ENCODE data around the gene RREB1.

The RREB1 gene

DNA sequence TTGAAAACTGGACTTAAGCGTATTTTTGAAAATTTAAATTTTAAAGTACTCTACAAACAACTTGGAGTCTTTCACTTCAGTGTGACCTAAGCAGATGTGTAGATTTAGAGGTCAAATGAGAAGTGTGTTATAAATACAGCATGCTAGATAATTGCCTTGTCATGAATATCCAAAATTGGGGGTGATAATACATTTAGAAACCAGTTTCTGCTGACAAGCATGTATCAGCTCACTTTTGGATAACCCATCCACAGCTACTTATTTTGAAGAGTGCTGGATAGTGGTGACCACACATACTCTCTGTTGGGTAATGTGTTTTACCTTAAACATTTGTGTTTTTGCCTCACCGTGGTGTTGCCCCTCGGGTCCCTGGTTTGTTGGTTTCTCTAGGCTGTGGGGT is 14.9 kb downstream of the RREB1 start:
- POLR2A ChIA-PET = interaction anchor here (0.6 to 0.7 kb wide), 3 partner anchors 18 to 49 kb away, joined by 3 read pairs; no protein-coding TSS in a partner anchor
- H3K27ac ChIP-seq (ENCODE audit: insufficient read depth in 1 of 2, low read depth in 1 of 2, low read length in 2 of 2, poor library complexity in 1 of 2, severe bottlenecking in 2 of 2) = no peak overlapping the region
- CTCF ChIA-PET = interaction anchor here (1.0 to 12.6 kb wide), 2 partner anchors 9 to 120 kb away, joined by 3 to 83 read pairs; no protein-coding TSS in a partner anchor
- H3K4me3 ChIP-seq (ENCODE audit: control insufficient read depth in 1 of 7, extremely low read depth in 1 of 7, insufficient read depth in 4 of 7, low read depth in 2 of 7, low read length in 6 of 7) = no peak overlapping the region
- no peaks in the 10 kb centered on the region for H3K27me3 ChIP-seq (replicated peaks in 2 of 5; ENCODE audit: control insufficient read depth in 4 of 5, insufficient read depth in 5 of 5, low read length in 4 of 5)
- WGBS (ENCODE audit: insufficient coverage) = no CpG with 5 or more reads among the region's 3 CpGs
- no peaks in the 10 kb centered on the region for H3K9me3 ChIP-seq (ENCODE audit: control extremely low read depth in 1 of 5, control insufficient read depth in 4 of 5, insufficient read depth in 2 of 5, low read depth in 1 of 5, low read length in 4 of 5)
- peaks cover 10 to 47% (median 28%) of the 10 kb centered on the region in 4 experiments for H3K4me1 ChIP-seq (ENCODE audit: control extremely low read depth in 1 of 4, control insufficient read depth in 4 of 4, insufficient read depth in 4 of 4, low read length in 3 of 4)
- no peak for DNase-seq
- peaks cover 6 to 46% (median 13%) of the 10 kb centered on the region in 4 experiments for H3K36me3 ChIP-seq (ENCODE audit: control insufficient read depth in 4 of 4, insufficient read depth in 4 of 4, low read length in 3 of 4)

GRCh38 chr6:7124114-7124513 is 16.4 kb downstream of the RREB1 start:
- Histone ChIP-seq H3K27me3 (replicated peaks in 2 of 5; ENCODE audit: control insufficient read depth in 4 of 5, insufficient read depth in 5 of 5, low read length in 4 of 5) (no peaks in the 10 kb centered on the region), H3K4me3 (ENCODE audit: control insufficient read depth in 1 of 7, extremely low read depth in 1 of 7, insufficient read depth in 4 of 7, low read depth in 2 of 7, low read length in 6 of 7) (peak overlapping the region in 1 of 7 experiments; percentile 6), H3K36me3 (ENCODE audit: control insufficient read depth in 4 of 4, insufficient read depth in 4 of 4, low read length in 3 of 4) (peaks cover 8 to 57% (median 13%) of the 10 kb centered on the region in 4 experiments), H3K27ac (ENCODE audit: insufficient read depth in 1 of 2, low read depth in 1 of 2, low read length in 2 of 2, poor library complexity in 1 of 2, severe bottlenecking in 2 of 2) (no peak overlapping the region), H3K9me3 (ENCODE audit: control extremely low read depth in 1 of 5, control insufficient read depth in 4 of 5, insufficient read depth in 2 of 5, low read depth in 1 of 5, low read length in 4 of 5) (no peaks in the 10 kb centered on the region), H3K4me1 (ENCODE audit: control extremely low read depth in 1 of 4, control insufficient read depth in 4 of 4, insufficient read depth in 4 of 4, low read length in 3 of 4) (peaks cover 10 to 57% (median 31%) of the 10 kb centered on the region in 4 experiments)
- peak in 1 of 3 donors; percentile 51 for DNase-seq
- CTCF ChIA-PET = interaction anchor here (1.3 to 12.6 kb wide), 2 partner anchors 11 to 13 kb away, joined by 3 to 83 read pairs; no protein-coding TSS in a partner anchor
- WGBS (ENCODE audit: insufficient coverage) = 68% methylated on average over 3 of the region's 4 CpGs
- POLR2A ChIA-PET = interaction anchor here (1.0 kb wide), 1 partner anchor 15 kb away, joined by 3 read pairs; no protein-coding TSS in a partner anchor

DNA sequence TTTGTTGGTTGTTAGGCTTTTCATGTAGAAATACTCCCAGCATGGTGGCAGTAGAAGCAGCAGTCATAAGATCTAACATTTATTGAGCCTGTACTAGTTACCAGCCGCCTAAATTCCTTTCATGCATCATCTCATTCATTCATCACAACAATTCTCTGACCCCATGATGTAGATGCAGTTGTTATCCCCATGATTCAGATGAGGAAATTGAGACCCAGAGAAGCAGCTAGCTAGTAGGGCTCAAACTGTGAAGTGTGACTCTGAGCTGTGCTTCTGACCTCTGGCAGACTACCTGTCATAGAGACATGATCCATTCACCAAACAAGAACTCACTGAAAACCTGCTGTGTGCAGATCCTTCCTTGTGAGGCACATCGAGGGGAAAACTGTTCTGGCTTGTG is 16.9 kb downstream of the RREB1 start:
- Histone ChIP-seq H3K27me3 (replicated peaks in 2 of 5; ENCODE audit: control insufficient read depth in 4 of 5, insufficient read depth in 5 of 5, low read length in 4 of 5) (no peaks in the 10 kb centered on the region), H3K4me3 (ENCODE audit: control insufficient read depth in 1 of 7, extremely low read depth in 1 of 7, insufficient read depth in 4 of 7, low read depth in 2 of 7, low read length in 6 of 7) (no peak overlapping the region), H3K9me3 (ENCODE audit: control extremely low read depth in 1 of 5, control insufficient read depth in 4 of 5, insufficient read depth in 2 of 5, low read depth in 1 of 5, low read length in 4 of 5) (no peaks in the 10 kb centered on the region), H3K36me3 (ENCODE audit: control insufficient read depth in 4 of 4, insufficient read depth in 4 of 4, low read length in 3 of 4) (peaks cover 8 to 58% (median 13%) of the 10 kb centered on the region in 4 experiments), H3K4me1 (ENCODE audit: control extremely low read depth in 1 of 4, control insufficient read depth in 4 of 4, insufficient read depth in 4 of 4, low read length in 3 of 4) (peaks cover 10 to 57% (median 28%) of the 10 kb centered on the region in 4 experiments), H3K27ac (ENCODE audit: insufficient read depth in 1 of 2, low read depth in 1 of 2, low read length in 2 of 2, poor library complexity in 1 of 2, severe bottlenecking in 2 of 2) (no peak overlapping the region)
- no peak for DNase-seq
- WGBS (ENCODE audit: insufficient coverage) = 100% methylated on average over 1 of the region's 2 CpGs
- POLR2A ChIA-PET = no interaction called here
- CTCF ChIA-PET = interaction anchor here (2.3 to 12.6 kb wide), 2 partner anchors 10 to 11 kb away, joined by 6 to 83 read pairs; no protein-coding TSS in a partner anchor

DNA sequence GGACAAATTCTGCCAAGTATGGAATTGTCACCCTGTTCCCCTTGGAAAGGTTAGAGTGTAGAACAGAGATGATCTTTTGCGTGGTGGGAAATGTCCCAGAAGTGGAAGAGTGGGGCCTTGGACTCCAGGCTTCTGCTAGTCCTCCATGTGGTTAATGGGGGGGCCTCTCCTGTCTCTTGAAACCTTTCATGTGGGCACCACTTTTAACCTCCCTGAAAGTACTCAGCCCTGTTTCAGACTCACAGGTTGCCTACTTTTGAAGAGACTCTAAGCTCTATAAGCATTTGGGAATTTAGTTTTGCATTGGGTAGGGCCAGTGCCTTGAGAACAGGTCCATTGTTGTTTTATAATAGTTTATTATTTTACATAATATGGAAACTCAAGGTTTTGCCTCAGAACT is 17.5 kb downstream of the RREB1 start:
- ChIA-PET POLR2A (interaction anchor here (1.2 kb wide), 1 partner anchor 16 kb away, joined by 3 read pairs; no protein-coding TSS in a partner anchor), CTCF (interaction anchor here (2.3 to 12.6 kb wide), 2 partner anchors 9 to 12 kb away, joined by 6 to 83 read pairs; no protein-coding TSS in a partner anchor)
- Histone ChIP-seq H3K9me3 (ENCODE audit: control extremely low read depth in 1 of 5, control insufficient read depth in 4 of 5, insufficient read depth in 2 of 5, low read depth in 1 of 5, low read length in 4 of 5) (no peaks in the 10 kb centered on the region), H3K4me3 (ENCODE audit: control insufficient read depth in 1 of 7, extremely low read depth in 1 of 7, insufficient read depth in 4 of 7, low read depth in 2 of 7, low read length in 6 of 7) (no peak overlapping the region), H3K36me3 (ENCODE audit: control insufficient read depth in 4 of 4, insufficient read depth in 4 of 4, low read length in 3 of 4) (peaks cover 8 to 61% (median 12%) of the 10 kb centered on the region in 4 experiments), H3K4me1 (ENCODE audit: control extremely low read depth in 1 of 4, control insufficient read depth in 4 of 4, insufficient read depth in 4 of 4, low read length in 3 of 4) (peaks cover 10 to 64% (median 30%) of the 10 kb centered on the region in 4 experiments), H3K27me3 (replicated peaks in 2 of 5; ENCODE audit: control insufficient read depth in 4 of 5, insufficient read depth in 5 of 5, low read length in 4 of 5) (no peaks in the 10 kb centered on the region), H3K27ac (ENCODE audit: insufficient read depth in 1 of 2, low read depth in 1 of 2, low read length in 2 of 2, poor library complexity in 1 of 2, severe bottlenecking in 2 of 2) (no peak overlapping the region)
- WGBS (ENCODE audit: insufficient coverage) = 100% methylated on average over 1 of the region's 1 CpG
- DNase-seq = no peak

- Histone ChIP-seq H3K36me3 (ENCODE audit: control insufficient read depth in 4 of 4, insufficient read depth in 4 of 4, low read length in 3 of 4) (peaks cover 8 to 58% (median 10%) of the 10 kb centered on the region in 4 experiments), H3K4me1 (ENCODE audit: control extremely low read depth in 1 of 4, control insufficient read depth in 4 of 4, insufficient read depth in 4 of 4, low read length in 3 of 4) (peaks cover 10 to 73% (median 31%) of the 10 kb centered on the region in 4 experiments), H3K27ac (ENCODE audit: insufficient read depth in 1 of 2, low read depth in 1 of 2, low read length in 2 of 2, poor library complexity in 1 of 2, severe bottlenecking in 2 of 2) (no peak overlapping the region), H3K27me3 (replicated peaks in 2 of 5; ENCODE audit: control insufficient read depth in 4 of 5, insufficient read depth in 5 of 5, low read length in 4 of 5) (no peaks in the 10 kb centered on the region), H3K4me3 (ENCODE audit: control insufficient read depth in 1 of 7, extremely low read depth in 1 of 7, insufficient read depth in 4 of 7, low read depth in 2 of 7, low read length in 6 of 7) (no peak overlapping the region), H3K9me3 (ENCODE audit: control extremely low read depth in 1 of 5, control insufficient read depth in 4 of 5, insufficient read depth in 2 of 5, low read depth in 1 of 5, low read length in 4 of 5) (no peaks in the 10 kb centered on the region)
- WGBS (ENCODE audit: insufficient coverage) = 51% methylated on average over 4 of the region's 4 CpGs
- no peak for DNase-seq
- ChIA-PET CTCF (interaction anchor here (1.4 to 12.6 kb wide), 3 partner anchors 8 to 40 kb away, joined by 5 to 83 read pairs (median 6); no protein-coding TSS in a partner anchor), POLR2A (no interaction called here)
These were observed 19.0 kb downstream of the RREB1 start for GRCh38 chr6:7126754-7127153.

- Histone ChIP-seq H3K27ac (ENCODE audit: insufficient read depth in 1 of 2, low read depth in 1 of 2, low read length in 2 of 2, poor library complexity in 1 of 2, severe bottlenecking in 2 of 2) (no peak overlapping the region), H3K27me3 (replicated peaks in 2 of 5; ENCODE audit: control insufficient read depth in 4 of 5, insufficient read depth in 5 of 5, low read length in 4 of 5) (no peaks in the 10 kb centered on the region), H3K36me3 (ENCODE audit: control insufficient read depth in 4 of 4, insufficient read depth in 4 of 4, low read length in 3 of 4) (peaks cover 8 to 55% (median 9%) of the 10 kb centered on the region in 4 experiments), H3K4me3 (ENCODE audit: control insufficient read depth in 1 of 7, extremely low read depth in 1 of 7, insufficient read depth in 4 of 7, low read depth in 2 of 7, low read length in 6 of 7) (no peak overlapping the region), H3K9me3 (ENCODE audit: control extremely low read depth in 1 of 5, control insufficient read depth in 4 of 5, insufficient read depth in 2 of 5, low read depth in 1 of 5, low read length in 4 of 5) (no peaks in the 10 kb centered on the region), H3K4me1 (ENCODE audit: control extremely low read depth in 1 of 4, control insufficient read depth in 4 of 4, insufficient read depth in 4 of 4, low read length in 3 of 4) (peaks cover 10 to 73% (median 31%) of the 10 kb centered on the region in 4 experiments)
- WGBS (ENCODE audit: insufficient coverage) = 91% methylated on average over 4 of the region's 5 CpGs
- DNase-seq = no peak
- CTCF ChIA-PET = interaction anchor here (0.7 to 12.6 kb wide), 7 partner anchors 8 to 111 kb away, joined by 3 to 83 read pairs (median 4); no protein-coding TSS in a partner anchor
- POLR2A ChIA-PET = no interaction called here
These were observed 19.9 kb downstream of the RREB1 start for GRCh38 chr6:7127680-7128079.

DNA sequence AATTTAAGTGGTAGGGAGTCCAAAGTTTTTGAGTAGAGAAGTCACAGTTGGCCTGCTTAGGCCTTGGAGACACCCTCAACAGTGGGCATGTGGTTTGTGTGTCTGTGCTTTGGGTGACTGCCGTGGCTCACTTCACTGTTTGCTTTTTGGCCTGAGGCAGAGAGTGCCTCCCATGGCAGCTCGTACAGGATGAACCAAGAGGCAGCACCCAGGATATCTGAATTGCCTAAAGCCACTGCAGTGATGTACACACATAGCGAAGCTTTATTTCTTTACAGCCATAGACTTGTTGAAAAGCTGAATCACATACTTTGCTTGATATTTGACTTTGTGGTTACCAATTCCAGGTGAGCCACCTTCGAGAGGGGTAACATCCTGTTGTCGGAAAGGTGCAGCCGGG is 21.6 kb downstream of the RREB1 start:
- POLR2A ChIA-PET = no interaction called here
- Histone ChIP-seq H3K4me1 (ENCODE audit: control extremely low read depth in 1 of 4, control insufficient read depth in 4 of 4, insufficient read depth in 4 of 4, low read length in 3 of 4) (peaks cover 5 to 72% (median 22%) of the 10 kb centered on the region in 4 experiments), H3K4me3 (ENCODE audit: control insufficient read depth in 1 of 7, extremely low read depth in 1 of 7, insufficient read depth in 4 of 7, low read depth in 2 of 7, low read length in 6 of 7) (no peak overlapping the region), H3K9me3 (ENCODE audit: control extremely low read depth in 1 of 5, control insufficient read depth in 4 of 5, insufficient read depth in 2 of 5, low read depth in 1 of 5, low read length in 4 of 5) (no peaks in the 10 kb centered on the region), H3K36me3 (ENCODE audit: control insufficient read depth in 4 of 4, insufficient read depth in 4 of 4, low read length in 3 of 4) (peaks cover 5 to 56% (median 6%) of the 10 kb centered on the region in 4 experiments), H3K27me3 (replicated peaks in 2 of 5; ENCODE audit: control insufficient read depth in 4 of 5, insufficient read depth in 5 of 5, low read length in 4 of 5) (no peaks in the 10 kb centered on the region), H3K27ac (ENCODE audit: insufficient read depth in 1 of 2, low read depth in 1 of 2, low read length in 2 of 2, poor library complexity in 1 of 2, severe bottlenecking in 2 of 2) (no peak overlapping the region)
- DNase-seq = no peak
- 89% methylated on average over 6 of the region's 6 CpGs for WGBS (ENCODE audit: insufficient coverage)
- CTCF ChIA-PET = interaction anchor here (0.9 to 12.6 kb wide), 4 partner anchors 10 to 25 kb away, joined by 3 to 83 read pairs (median 6); no protein-coding TSS in a partner anchor

Measured in common myeloid progenitor, CD34-positive (primary cell).